A549 (cell line): Measurements from ENCODE around the gene LEMD1.

Experiments
- CTCF ChIP-seq: fragments of >200 bp; sonication (Bioruptor Twin); formaldehyde crosslinking; IDR thresholded peaks from 3 replicates; pipeline ENCODE4 v1.5.1; 2016
- ESRRA ChIP-seq: fragments of 150-350 bp; IDR thresholded peaks from 2 replicates; pipeline ENCODE4 v1.6.1; 2014; ENCODE audit warnings: mild to moderate bottlenecking, low read length, borderline replicate concordance
- POLR2A ChIP-seq: IDR thresholded peaks from 2 replicates; pipeline ENCODE4 v1.6.1; 2012; ENCODE audit warnings: mild to moderate bottlenecking, low read length

- TF ChIP-seq POLR2A (no peak), ESRRA (no peak), CTCF (no peak)
These were observed 20.3 kb upstream of the LEMD1 start for GRCh38 chr1:205442051-205442725.
